Measurements from ENCODE around the gene COMMD8.
"Not testable (repeated sequence)": the region's sequence is repeated elsewhere in the genome, so short reads cannot be mapped to it uniquely, and the experiment has no call there.

The COMMD8 gene

GRCh38 chr4:47486727-47487126 is 23.2 kb upstream of the COMMD8 start:
- not testable (repeated sequence) for H3K27me3 ChIP-seq (ENCODE audit: low read depth, low read length); H3K9me3 ChIP-seq (ENCODE audit: control insufficient read depth in 1 of 2, low read length in 2 of 2); H3K36me3 ChIP-seq (ENCODE audit: control insufficient read depth in 1 of 2, insufficient read depth in 2 of 2, low read length in 2 of 2)
- H3K4me3 ChIP-seq (ENCODE audit: low read depth in 1 of 2, low read length in 2 of 2), result peak overlapping the region; percentile 67 to 89
- H3K4me1 ChIP-seq (ENCODE audit: control insufficient read depth in 1 of 2, insufficient read depth in 2 of 2, low read length in 2 of 2), result peaks cover 10 to 13% of the 10 kb centered on the region in 2 donors
- H3K27ac ChIP-seq (ENCODE audit: low read length), result peak overlapping the region; percentile 94

GRCh38 chr4:47486231-47486673 is 22.8 kb upstream of the COMMD8 start:
- Histone ChIP-seq H3K36me3 (ENCODE audit: control insufficient read depth in 1 of 2, insufficient read depth in 2 of 2, low read length in 2 of 2) (no peaks in the 10 kb centered on the region), H3K27me3 (ENCODE audit: low read depth, low read length) (no peaks in the 10 kb centered on the region), H3K27ac (ENCODE audit: low read length) (peak overlapping the region; percentile 94), H3K9me3 (ENCODE audit: control insufficient read depth in 1 of 2, low read length in 2 of 2) (no peaks in the 10 kb centered on the region), H3K4me1 (ENCODE audit: control insufficient read depth in 1 of 2, insufficient read depth in 2 of 2, low read length in 2 of 2) (peaks cover 10 to 13% of the 10 kb centered on the region in 2 donors), H3K4me3 (ENCODE audit: low read depth in 1 of 2, low read length in 2 of 2) (peak overlapping the region; percentile 67 to 89)

GRCh38 chr4:47485768-47486167 is 22.3 kb upstream of the COMMD8 start:
- no peaks in the 10 kb centered on the region for H3K27me3 ChIP-seq (ENCODE audit: low read depth, low read length)
- H3K9me3 ChIP-seq (ENCODE audit: control insufficient read depth in 1 of 2, low read length in 2 of 2), result no peaks in the 10 kb centered on the region
- peaks cover 10 to 13% of the 10 kb centered on the region in 2 donors for H3K4me1 ChIP-seq (ENCODE audit: control insufficient read depth in 1 of 2, insufficient read depth in 2 of 2, low read length in 2 of 2)
- H3K36me3 ChIP-seq (ENCODE audit: control insufficient read depth in 1 of 2, insufficient read depth in 2 of 2, low read length in 2 of 2), result no peaks in the 10 kb centered on the region
- H3K27ac ChIP-seq (ENCODE audit: low read length), result peak overlapping the region; percentile 94
- H3K4me3 ChIP-seq (ENCODE audit: low read depth in 1 of 2, low read length in 2 of 2), result peak overlapping the region; percentile 67 to 89

- H3K27me3 ChIP-seq (ENCODE audit: low read depth, low read length), result no peaks in the 10 kb centered on the region
- no peaks in the 10 kb centered on the region for H3K9me3 ChIP-seq (ENCODE audit: control insufficient read depth in 1 of 2, low read length in 2 of 2)
- peak within 1 kb of the TSS; percentile 67 to 89 for H3K4me3 ChIP-seq (ENCODE audit: low read depth in 1 of 2, low read length in 2 of 2)
- H3K4me1 ChIP-seq (ENCODE audit: control insufficient read depth in 1 of 2, insufficient read depth in 2 of 2, low read length in 2 of 2), result peaks cover 8 to 10% of the 10 kb centered on the region in 2 donors
- no peaks in the 10 kb centered on the region for H3K36me3 ChIP-seq (ENCODE audit: control insufficient read depth in 1 of 2, insufficient read depth in 2 of 2, low read length in 2 of 2)
- H3K27ac ChIP-seq (ENCODE audit: low read length), result peak within 1 kb of the TSS; percentile 94
Observed at GRCh38 chr4:47485047-47485692, 21.7 kb upstream of the COMMD8 start, which contains the start of gene ATP10D. TSS of gene ATP10D (plus strand) at chr4:47485275. CDS start at chr4:47512541, 27,266 bp downstream.

GRCh38 chr4:47484168-47484567 is 20.7 kb upstream of the COMMD8 start:
- Histone ChIP-seq H3K4me3 (ENCODE audit: low read depth in 1 of 2, low read length in 2 of 2) (no peak overlapping the region), H3K36me3 (ENCODE audit: control insufficient read depth in 1 of 2, insufficient read depth in 2 of 2, low read length in 2 of 2) (no peaks in the 10 kb centered on the region), H3K27me3 (ENCODE audit: low read depth, low read length) (no peaks in the 10 kb centered on the region), H3K27ac (ENCODE audit: low read length) (no peak overlapping the region), H3K4me1 (ENCODE audit: control insufficient read depth in 1 of 2, insufficient read depth in 2 of 2, low read length in 2 of 2) (peaks cover 8 to 10% of the 10 kb centered on the region in 2 donors), H3K9me3 (ENCODE audit: control insufficient read depth in 1 of 2, low read length in 2 of 2) (no peaks in the 10 kb centered on the region)

GRCh38 chr4:47483745-47484144 is 20.2 kb upstream of the COMMD8 start:
- H3K9me3 ChIP-seq (ENCODE audit: control insufficient read depth in 1 of 2, low read length in 2 of 2), result no peaks in the 10 kb centered on the region
- H3K4me1 ChIP-seq (ENCODE audit: control insufficient read depth in 1 of 2, insufficient read depth in 2 of 2, low read length in 2 of 2), result peaks cover 8 to 10% of the 10 kb centered on the region in 2 donors
- H3K4me3 ChIP-seq (ENCODE audit: low read depth in 1 of 2, low read length in 2 of 2), result no peak overlapping the region
- H3K36me3 ChIP-seq (ENCODE audit: control insufficient read depth in 1 of 2, insufficient read depth in 2 of 2, low read length in 2 of 2), result no peaks in the 10 kb centered on the region
- H3K27me3 ChIP-seq (ENCODE audit: low read depth, low read length), result no peaks in the 10 kb centered on the region
- H3K27ac ChIP-seq (ENCODE audit: low read length), result no peak overlapping the region

- no peak overlapping the region for H3K27ac ChIP-seq (ENCODE audit: low read length)
Observed at GRCh38 chr4:47482326-47482725, 18.8 kb upstream of the COMMD8 start.

GRCh38 chr4:47478804-47479203 is 15.3 kb upstream of the COMMD8 start:
- Histone ChIP-seq H3K9me3 (ENCODE audit: control insufficient read depth in 1 of 2, low read length in 2 of 2) (no peaks in the 10 kb centered on the region), H3K27me3 (ENCODE audit: low read depth, low read length) (no peaks in the 10 kb centered on the region), H3K4me1 (ENCODE audit: control insufficient read depth in 1 of 2, insufficient read depth in 2 of 2, low read length in 2 of 2) (no peaks in the 10 kb centered on the region), H3K27ac (ENCODE audit: low read length) (no peak overlapping the region), H3K4me3 (ENCODE audit: low read depth in 1 of 2, low read length in 2 of 2) (no peak overlapping the region), H3K36me3 (ENCODE audit: control insufficient read depth in 1 of 2, insufficient read depth in 2 of 2, low read length in 2 of 2) (no peaks in the 10 kb centered on the region)

More at GRCh38 chr4:47482326-47482725, 18.8 kb upstream of the COMMD8 start:
- Histone ChIP-seq H3K27me3 (ENCODE audit: low read depth, low read length) (no peaks in the 10 kb centered on the region), H3K4me3 (ENCODE audit: low read depth in 1 of 2, low read length in 2 of 2) (no peak overlapping the region), H3K9me3 (ENCODE audit: control insufficient read depth in 1 of 2, low read length in 2 of 2) (no peaks in the 10 kb centered on the region), H3K4me1 (ENCODE audit: control insufficient read depth in 1 of 2, insufficient read depth in 2 of 2, low read length in 2 of 2) (peaks cover 3 to 4% of the 10 kb centered on the region in 2 donors), H3K36me3 (ENCODE audit: control insufficient read depth in 1 of 2, insufficient read depth in 2 of 2, low read length in 2 of 2) (no peaks in the 10 kb centered on the region)

- no peaks in the 10 kb centered on the region for H3K36me3 ChIP-seq (ENCODE audit: control insufficient read depth in 1 of 2, insufficient read depth in 2 of 2, low read length in 2 of 2)
- no peak overlapping the region for H3K4me3 ChIP-seq (ENCODE audit: low read depth in 1 of 2, low read length in 2 of 2)
- H3K27ac ChIP-seq (ENCODE audit: low read length), result no peak overlapping the region
- H3K27me3 ChIP-seq (ENCODE audit: low read depth, low read length), result no peaks in the 10 kb centered on the region
- H3K4me1 ChIP-seq (ENCODE audit: control insufficient read depth in 1 of 2, insufficient read depth in 2 of 2, low read length in 2 of 2), result no peaks in the 10 kb centered on the region
- H3K9me3 ChIP-seq (ENCODE audit: control insufficient read depth in 1 of 2, low read length in 2 of 2), result no peaks in the 10 kb centered on the region
Observed at GRCh38 chr4:47475411-47475810, 11.9 kb upstream of the COMMD8 start.

GRCh38 chr4:47474799-47475198 is 11.3 kb upstream of the COMMD8 start:
- Histone ChIP-seq H3K4me3 (ENCODE audit: low read depth in 1 of 2, low read length in 2 of 2) (no peak overlapping the region), H3K36me3 (ENCODE audit: control insufficient read depth in 1 of 2, insufficient read depth in 2 of 2, low read length in 2 of 2) (no peaks in the 10 kb centered on the region), H3K9me3 (ENCODE audit: control insufficient read depth in 1 of 2, low read length in 2 of 2) (no peaks in the 10 kb centered on the region), H3K27ac (ENCODE audit: low read length) (no peak overlapping the region), H3K27me3 (ENCODE audit: low read depth, low read length) (no peaks in the 10 kb centered on the region), H3K4me1 (ENCODE audit: control insufficient read depth in 1 of 2, insufficient read depth in 2 of 2, low read length in 2 of 2) (no peaks in the 10 kb centered on the region)

GRCh38 chr4:47473141-47473750 is 9.7 kb upstream of the COMMD8 start:
- Histone ChIP-seq H3K27me3 (ENCODE audit: low read depth, low read length) (no peaks in the 10 kb centered on the region), H3K4me3 (ENCODE audit: low read depth in 1 of 2, low read length in 2 of 2) (no peak overlapping the region), H3K36me3 (ENCODE audit: control insufficient read depth in 1 of 2, insufficient read depth in 2 of 2, low read length in 2 of 2) (no peaks in the 10 kb centered on the region), H3K27ac (ENCODE audit: low read length) (no peak overlapping the region), H3K4me1 (ENCODE audit: control insufficient read depth in 1 of 2, insufficient read depth in 2 of 2, low read length in 2 of 2) (no peaks in the 10 kb centered on the region), H3K9me3 (ENCODE audit: control insufficient read depth in 1 of 2, low read length in 2 of 2) (no peaks in the 10 kb centered on the region)
